BLaER1 (cell line): ENCODE results near the gene CNGB1.
"Not testable (repeated sequence)": the region's sequence is repeated elsewhere in the genome, so short reads cannot be mapped to it uniquely, and the experiment has no call there.

Source experiments
- H3K27ac ChIP-seq: shearing (Covaris generic); formaldehyde crosslinking; 2 replicates; pipeline ENCODE4 v1.8.1; 2022
- H3K27me3 ChIP-seq: shearing (Covaris generic); formaldehyde crosslinking; 2 replicates; pipeline ENCODE4 v1.8.1; 2022
- H3K36me3 ChIP-seq: shearing (Covaris generic); formaldehyde crosslinking; 2 replicates; pipeline ENCODE4 v1.8.1; 2022
- H3K4me1 ChIP-seq: shearing (Covaris generic); formaldehyde crosslinking; 2 replicates; pipeline ENCODE4 v1.8.1; 2022
- H3K4me2 ChIP-seq: shearing (Covaris generic); formaldehyde crosslinking; 2 replicates; pipeline ENCODE4 v1.8.1; 2022
- H3K4me3 ChIP-seq: shearing (Covaris generic); formaldehyde crosslinking; 2 replicates; pipeline ENCODE4 v1.8.1; 2022
- H3K9ac ChIP-seq: shearing (Covaris generic); formaldehyde crosslinking; 2 replicates; pipeline ENCODE4 v1.8.1; 2022
- H3K9me3 ChIP-seq: shearing (Covaris generic); formaldehyde crosslinking; 2 replicates; pipeline ENCODE4 v1.8.1; 2022
- H4K20me1 ChIP-seq: shearing (Covaris generic); formaldehyde crosslinking; 2 replicates; pipeline ENCODE4 v1.8.1; 2022
- Cebpa-rat ChIP-seq: shearing (Covaris generic); IDR thresholded peaks from 2 replicates; pipeline ENCODE4 v1.8.1; 2022

The CNGB1 gene

GRCh38 chr16:57899771-57900661, 70.9 kb downstream of the CNGB1 start:
- H3K4me1 ChIP-seq: no peaks in the 10 kb centered on the region
- H3K4me3 ChIP-seq: no peak overlapping the region
- H3K27ac ChIP-seq: no peak overlapping the region
- H4K20me1 ChIP-seq: no peaks in the 10 kb centered on the region
- H3K4me2 ChIP-seq: no peak overlapping the region
- no peaks in the 10 kb centered on the region for H3K27me3 ChIP-seq
- no peak for TF ChIP-seq Cebpa-rat
- no peaks in the 10 kb centered on the region for H3K36me3 ChIP-seq
- no peaks in the 10 kb centered on the region for H3K9me3 ChIP-seq
- H3K9ac ChIP-seq: no peak overlapping the region

GRCh38 chr16:57898961-57899360, 72.0 kb downstream of the CNGB1 start:
- H4K20me1 ChIP-seq: no peaks in the 10 kb centered on the region
- H3K9ac ChIP-seq: no peak overlapping the region
- H3K27ac ChIP-seq: no peak overlapping the region
- no peaks in the 10 kb centered on the region for H3K27me3 ChIP-seq
- TF ChIP-seq Cebpa-rat: no peak
- H3K4me3 ChIP-seq: no peak overlapping the region
- H3K4me2 ChIP-seq: no peak overlapping the region
- peaks cover 2% of the 10 kb centered on the region; the same call in 1 of the 2 replicates for H3K4me1 ChIP-seq
- no peaks in the 10 kb centered on the region for H3K36me3 ChIP-seq
- no peaks in the 10 kb centered on the region for H3K9me3 ChIP-seq

- Histone ChIP-seq H4K20me1 (no peaks in the 10 kb centered on the region), H3K4me1 (peaks cover 7% of the 10 kb centered on the region; the same call in 1 of the 2 replicates)
- TF ChIP-seq Cebpa-rat: no peak
Observed at GRCh38 chr16:57897996-57898395, 72.9 kb downstream of the CNGB1 start.

GRCh38 chr16:57897053-57897784, 73.7 kb downstream of the CNGB1 start:
- H4K20me1 ChIP-seq: no peaks in the 10 kb centered on the region
- TF ChIP-seq Cebpa-rat: no peak
- H3K27ac ChIP-seq: no peak overlapping the region
- no peaks in the 10 kb centered on the region for H3K27me3 ChIP-seq
- H3K4me3 ChIP-seq: no peak overlapping the region
- H3K4me1 ChIP-seq: peaks cover 7% of the 10 kb centered on the region; the same call in 1 of the 2 replicates
- H3K9me3 ChIP-seq: no peaks in the 10 kb centered on the region
- no peak overlapping the region for H3K9ac ChIP-seq
- H3K36me3 ChIP-seq: no peaks in the 10 kb centered on the region
- no peak overlapping the region for H3K4me2 ChIP-seq

More at GRCh38 chr16:57897996-57898395, 72.9 kb downstream of the CNGB1 start:
- Histone ChIP-seq H3K9ac (no peak overlapping the region), H3K4me3 (no peak overlapping the region), H3K36me3 (no peaks in the 10 kb centered on the region), H3K4me2 (no peak overlapping the region), H3K27ac (no peak overlapping the region), H3K27me3 (no peaks in the 10 kb centered on the region), H3K9me3 (no peaks in the 10 kb centered on the region)

- not testable (repeated sequence) for H3K4me1 ChIP-seq, H3K4me3 ChIP-seq, H3K27me3 ChIP-seq, H4K20me1 ChIP-seq, H3K4me2 ChIP-seq, H3K27ac ChIP-seq, H3K36me3 ChIP-seq, H3K9ac ChIP-seq, H3K9me3 ChIP-seq
Observed at GRCh38 chr16:57895081-57895547, 75.8 kb downstream of the CNGB1 start.

GRCh38 chr16:57894390-57895080, 76.4 kb downstream of the CNGB1 start:
- no peak for TF ChIP-seq Cebpa-rat
- H3K36me3 ChIP-seq: no peaks in the 10 kb centered on the region
- H3K27me3 ChIP-seq: no peaks in the 10 kb centered on the region
- no peaks in the 10 kb centered on the region for H4K20me1 ChIP-seq
- no peaks in the 10 kb centered on the region for H3K9me3 ChIP-seq
- H3K27ac ChIP-seq: no peak overlapping the region
- peaks cover 7% of the 10 kb centered on the region; the same call in 1 of the 2 replicates for H3K4me1 ChIP-seq
- H3K4me3 ChIP-seq: no peak overlapping the region
- no peak overlapping the region for H3K9ac ChIP-seq
- H3K4me2 ChIP-seq: no peak overlapping the region; the same call in 1 of the 2 replicates

- no peaks in the 10 kb centered on the region for H3K9me3 ChIP-seq
- H3K27me3 ChIP-seq: no peaks in the 10 kb centered on the region
- H4K20me1 ChIP-seq: no peaks in the 10 kb centered on the region
- peaks cover 7% of the 10 kb centered on the region; the same call in 1 of the 2 replicates for H3K4me1 ChIP-seq
- H3K27ac ChIP-seq: no peak overlapping the region
- peak overlapping the region; percentile 11; the same call in 1 of the 2 replicates for H3K4me2 ChIP-seq
- TF ChIP-seq Cebpa-rat: no peak
- no peak overlapping the region for H3K9ac ChIP-seq
- no peaks in the 10 kb centered on the region for H3K36me3 ChIP-seq
- H3K4me3 ChIP-seq: no peak overlapping the region
Observed at GRCh38 chr16:57893559-57894389, 77.2 kb downstream of the CNGB1 start.

GRCh38 chr16:57893217-57893558, 77.7 kb downstream of the CNGB1 start:
- Histone ChIP-seq H3K27ac (no peak overlapping the region), H3K27me3 (no peaks in the 10 kb centered on the region), H3K4me3 (no peak overlapping the region), H3K4me2 (no peak overlapping the region), H3K9ac (no peak overlapping the region), H3K36me3 (no peaks in the 10 kb centered on the region), H3K4me1 (peaks cover 7% of the 10 kb centered on the region; the same call in 1 of the 2 replicates), H3K9me3 (no peaks in the 10 kb centered on the region), H4K20me1 (no peaks in the 10 kb centered on the region)
- TF ChIP-seq Cebpa-rat: no peak
